Activated CD4-positive, alpha-beta T cell treated with anti-CD3 and anti-CD28 coated beads, Interleukin-2, amount 50 U/mL, for 48 hours (primary cell): ENCODE data around the gene NMRAL1.

Source experiments
- DNase-seq, 2 experiments: peaks; one replicate each; pipeline ENCODE4 v3.0.0-alpha.2; 2020

NMRAL1 gene

GRCh38 chr16:4420505-4421105, 53.8 kb downstream of the NMRAL1 start:
- no peak for DNase-seq

- DNase-seq: no peak
Observed at GRCh38 chr16:4419402-4419959, 54.9 kb downstream of the NMRAL1 start.

GRCh38 chr16:4416200-4417032, 58.0 kb downstream of the NMRAL1 start, which contains the start of gene CORO7:
Gene CORO7, minus strand, starts transcription at chr16:4416596. Its CDS starts 78 bp downstream, at chr16:4416518.
- peak; percentile 99 for DNase-seq

GRCh38 chr16:4415538-4416199, 58.8 kb downstream of the NMRAL1 start:
- DNase-seq: peak; percentile 64 to 68

- DNase-seq: peak; percentile 81 to 87
Observed at GRCh38 chr16:4414187-4414917, 60.1 kb downstream of the NMRAL1 start.

GRCh38 chr16:4412854-4413253, 61.6 kb downstream of the NMRAL1 start:
- DNase-seq: no peak

GRCh38 chr16:4412159-4412558, 62.3 kb downstream of the NMRAL1 start:
- no peak for DNase-seq
